ENCODE results near the gene SH3BGR.

SH3BGR gene

DNA sequence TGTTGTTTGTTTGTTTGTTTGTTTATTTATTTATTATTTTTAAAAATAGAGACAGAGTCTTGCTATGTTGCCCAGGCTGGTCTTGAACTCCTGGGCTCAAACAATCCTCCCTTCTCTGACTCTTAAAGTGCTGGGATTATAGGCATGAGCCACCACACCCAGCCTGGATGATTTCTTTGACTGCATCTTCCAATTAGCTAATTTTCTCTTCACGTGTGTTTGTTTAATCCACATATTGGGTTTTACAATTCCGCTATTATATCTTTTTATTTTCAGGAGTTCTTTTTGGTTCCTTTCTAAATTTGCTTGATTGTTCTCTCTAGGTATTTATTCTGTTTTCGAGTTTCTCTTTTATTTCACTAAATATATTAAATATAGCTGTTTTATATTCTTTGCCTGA is 19.8 kb downstream of the SH3BGR start:
- no peak for DNase-seq (ENCODE audit: low read depth in 1 of 2, low spot score in 1 of 2)
- in situ Hi-C loops (cut with HindIII; ENCODE audit: low pct_unique_long_range_greater_than_20kb, low sequenced_read_pairs): no loop called here
- no peak for TF ChIP-seq JUND (IDR thresholded peaks at IDR 0.05; ENCODE audit: low read depth)

DNA sequence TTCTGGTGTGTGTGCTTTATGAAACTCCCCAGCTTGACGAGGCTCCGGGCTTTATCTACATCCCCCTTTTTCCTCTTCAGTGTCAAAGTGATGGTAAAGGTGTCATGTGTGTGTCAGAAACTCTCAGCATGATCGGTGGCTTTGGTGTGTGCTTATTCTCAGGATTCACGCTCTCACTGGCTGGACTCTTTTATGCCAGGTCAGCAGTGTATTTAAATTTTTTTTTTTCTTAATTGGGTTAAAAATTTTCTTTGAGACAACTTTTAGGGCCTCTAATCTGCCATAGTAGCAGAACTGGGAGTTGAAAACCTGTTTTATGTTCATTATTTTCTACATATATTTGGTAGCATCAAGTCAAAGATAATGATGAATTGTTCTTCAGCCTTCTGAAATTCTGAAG is 21.0 kb downstream of the SH3BGR start:
- no peak for TF ChIP-seq JUND (IDR thresholded peaks at IDR 0.05; ENCODE audit: low read depth)
- in situ Hi-C loops (cut with HindIII; ENCODE audit: low pct_unique_long_range_greater_than_20kb, low sequenced_read_pairs): no loop called here
- DNase-seq (ENCODE audit: low read depth in 1 of 2, low spot score in 1 of 2): no peak

DNA sequence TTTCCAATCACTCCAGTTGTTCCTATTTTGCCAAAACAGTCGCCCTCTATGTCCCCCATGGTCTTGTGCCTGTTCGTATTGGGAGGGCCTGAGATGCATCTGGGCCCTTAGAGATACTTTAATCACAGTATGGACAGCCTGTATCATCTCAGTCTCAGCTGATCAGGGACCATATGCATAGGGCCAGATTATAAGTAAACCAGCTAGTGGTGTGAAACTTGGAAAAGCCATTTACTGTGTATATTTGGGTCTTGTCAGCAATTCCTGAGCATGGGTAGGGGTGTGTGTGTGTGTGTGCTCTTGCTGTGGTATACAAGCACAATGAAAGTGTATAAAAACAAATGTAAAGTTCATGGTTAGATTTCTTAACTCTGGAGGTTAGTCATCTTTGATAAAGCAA is 22.8 kb downstream of the SH3BGR start:
- no peak for DNase-seq (ENCODE audit: low read depth in 1 of 2, low spot score in 1 of 2)
- no peak for TF ChIP-seq JUND (IDR thresholded peaks at IDR 0.05; ENCODE audit: low read depth)
- in situ Hi-C loops (cut with HindIII; ENCODE audit: low pct_unique_long_range_greater_than_20kb, low sequenced_read_pairs): no loop called here

DNA sequence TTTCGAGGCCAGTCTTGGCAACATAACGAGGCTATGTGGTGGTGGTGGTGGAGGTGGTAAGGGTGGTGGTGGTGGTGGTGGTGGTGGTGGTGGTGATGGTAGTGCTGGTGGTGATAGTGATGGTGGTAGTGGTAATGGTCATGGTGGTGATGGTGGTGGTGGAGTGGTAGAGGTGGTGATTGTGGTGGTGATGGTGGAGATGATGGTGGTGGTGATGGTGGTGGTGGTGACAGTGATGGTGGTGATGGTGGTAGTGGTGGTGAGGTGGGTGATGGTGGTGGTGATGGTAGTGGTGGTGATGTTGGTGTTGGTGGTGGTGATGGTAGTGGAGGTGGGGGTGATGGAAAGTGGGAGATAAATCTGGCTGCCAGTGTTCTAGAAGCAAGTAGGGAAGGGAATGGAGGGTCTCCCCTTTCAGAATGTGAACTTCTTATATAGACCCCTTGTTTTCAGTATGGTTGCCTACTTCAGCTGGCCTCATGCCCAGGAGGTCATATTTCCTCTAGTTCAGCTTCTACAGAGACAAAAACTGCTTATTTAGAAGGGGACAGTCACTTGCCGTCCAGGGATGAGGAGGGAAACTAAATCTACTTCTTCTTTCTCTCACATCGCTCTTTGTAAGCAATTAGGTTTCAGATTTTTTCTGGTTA is 27.5 kb downstream of the SH3BGR start:
- DNase-seq (ENCODE audit: low read depth in 1 of 2, low spot score in 1 of 2): no peak
- in situ Hi-C loops (cut with HindIII; ENCODE audit: low pct_unique_long_range_greater_than_20kb, low sequenced_read_pairs): no loop called here
- no peak for TF ChIP-seq JUND (IDR thresholded peaks at IDR 0.05; ENCODE audit: low read depth)

GRCh38 chr21:39479814-39480182 is 28.0 kb downstream of the SH3BGR start:
- no peak for DNase-seq (ENCODE audit: low read depth in 1 of 2, low spot score in 1 of 2)
- in situ Hi-C loops (cut with HindIII; ENCODE audit: low pct_unique_long_range_greater_than_20kb, low sequenced_read_pairs): no loop called here
- TF ChIP-seq JUND (IDR thresholded peaks at IDR 0.05; ENCODE audit: low read depth): no peak

DNA sequence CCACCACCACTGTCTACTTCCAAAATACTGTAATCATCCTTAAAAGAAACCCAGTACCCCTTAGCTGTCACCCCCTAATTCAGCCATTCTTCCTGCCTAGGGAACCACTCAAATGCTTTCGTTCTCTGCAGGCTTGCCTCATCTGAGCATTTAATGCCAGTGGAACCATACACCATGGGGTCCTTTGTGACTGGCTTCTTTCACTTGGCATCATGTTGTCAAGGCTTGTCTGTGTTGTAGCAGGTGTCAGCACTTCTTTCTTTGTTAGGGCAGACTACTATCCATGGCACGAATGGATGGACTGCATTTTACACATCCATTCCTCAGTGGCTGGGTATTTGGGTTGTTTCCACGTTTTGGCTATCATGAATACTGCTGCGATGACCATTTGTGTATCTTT is 28.5 kb downstream of the SH3BGR start:
- no peak for TF ChIP-seq JUND (IDR thresholded peaks at IDR 0.05; ENCODE audit: low read depth)
- in situ Hi-C loops (cut with HindIII; ENCODE audit: low pct_unique_long_range_greater_than_20kb, low sequenced_read_pairs): no loop called here
- DNase-seq (ENCODE audit: low read depth in 1 of 2, low spot score in 1 of 2): no peak

- TF ChIP-seq JUND (IDR thresholded peaks at IDR 0.05; ENCODE audit: low read depth): no peak
- in situ Hi-C loops (cut with HindIII; ENCODE audit: low pct_unique_long_range_greater_than_20kb, low sequenced_read_pairs): no loop called here
- DNase-seq (ENCODE audit: low read depth in 1 of 2, low spot score in 1 of 2): no peak
Observed at GRCh38 chr21:39481886-39482285, 30.1 kb downstream of the SH3BGR start.

DNA sequence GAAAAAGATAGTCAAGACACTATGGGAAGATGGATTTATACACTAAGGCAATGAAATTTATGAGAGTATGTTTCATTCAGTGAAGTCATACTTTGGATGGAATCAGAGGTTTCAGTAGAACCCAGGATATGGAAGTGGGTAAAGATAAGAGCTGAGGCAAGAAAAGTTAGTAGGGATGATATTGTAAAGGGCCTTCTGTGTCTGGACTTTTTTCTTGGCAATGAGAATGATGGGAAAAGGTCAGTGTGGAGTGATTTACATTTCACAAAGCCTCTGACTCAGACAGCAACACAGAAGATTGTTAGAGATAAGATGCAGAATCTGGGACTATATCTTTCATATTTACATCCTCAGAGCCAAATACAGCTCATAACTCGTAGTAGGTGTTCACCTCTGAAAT is 32.1 kb downstream of the SH3BGR start:
- no peak for TF ChIP-seq JUND (IDR thresholded peaks at IDR 0.05; ENCODE audit: low read depth)
- in situ Hi-C loops (cut with HindIII; ENCODE audit: low pct_unique_long_range_greater_than_20kb, low sequenced_read_pairs): no loop called here
- DNase-seq (ENCODE audit: low read depth in 1 of 2, low spot score in 1 of 2): peak in 1 of 2 experiments; percentile 2

GRCh38 chr21:39484711-39485276 is 33.0 kb downstream of the SH3BGR start:
- peak; percentile 59; the same call in 1 of the 2 replicates for TF ChIP-seq JUND (IDR thresholded peaks at IDR 0.05; ENCODE audit: low read depth)
- in situ Hi-C loops (cut with HindIII; ENCODE audit: low pct_unique_long_range_greater_than_20kb, low sequenced_read_pairs): no loop called here
- peak; percentile 2 to 49 for DNase-seq (ENCODE audit: low read depth in 1 of 2, low spot score in 1 of 2)

DNA sequence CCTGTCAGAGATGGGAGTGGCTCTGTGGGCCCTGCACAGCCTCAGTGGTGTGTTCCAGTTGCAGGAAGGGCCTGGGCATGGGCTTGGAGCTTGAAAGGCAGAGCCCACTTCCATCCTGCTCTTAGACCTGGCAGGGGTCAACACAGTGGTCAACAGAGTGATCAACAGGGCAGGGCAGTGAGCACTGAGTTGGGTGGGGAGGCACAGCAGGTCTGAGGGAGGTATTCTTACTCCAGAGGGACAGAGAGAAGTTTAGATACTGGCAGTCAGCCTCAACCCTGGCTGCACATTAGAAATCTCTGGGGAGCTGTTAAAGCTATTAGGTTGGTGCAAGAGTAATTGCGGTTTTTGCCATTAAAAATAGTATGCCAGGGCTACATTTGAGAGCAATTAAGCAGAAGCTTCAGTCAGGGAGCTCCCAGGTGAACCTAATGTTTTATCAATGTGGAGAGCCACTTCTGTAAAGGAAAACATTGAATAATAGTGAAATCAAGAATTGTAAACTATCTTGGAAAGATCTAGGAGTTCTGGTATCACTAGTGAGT is 37.7 kb downstream of the SH3BGR start:
- no peak for TF ChIP-seq JUND (IDR thresholded peaks at IDR 0.05; ENCODE audit: low read depth)
- in situ Hi-C loops (cut with HindIII; ENCODE audit: low pct_unique_long_range_greater_than_20kb, low sequenced_read_pairs): no loop called here
- DNase-seq (ENCODE audit: low read depth in 1 of 2, low spot score in 1 of 2): no peak

DNA sequence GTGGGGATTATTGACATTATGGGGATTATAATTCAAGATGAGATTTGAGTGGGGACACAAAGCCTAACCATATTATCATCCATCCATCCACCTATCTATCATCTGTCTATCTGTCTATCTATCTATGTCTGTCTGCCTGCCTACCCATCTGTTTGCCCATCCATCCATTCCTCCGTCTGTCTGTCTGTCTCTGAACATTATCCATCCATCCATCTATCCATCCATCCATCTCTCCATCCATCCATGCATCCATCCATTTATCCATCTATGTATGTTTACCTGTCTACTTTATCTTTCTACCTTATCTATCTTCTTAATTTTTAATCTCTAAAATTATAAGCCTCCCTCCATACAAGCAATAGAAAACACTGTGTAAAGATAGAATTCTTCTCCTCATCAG is 47.4 kb downstream of the SH3BGR start:
- TF ChIP-seq JUND (IDR thresholded peaks at IDR 0.05; ENCODE audit: low read depth): no peak
- in situ Hi-C loops (cut with HindIII; ENCODE audit: low pct_unique_long_range_greater_than_20kb, low sequenced_read_pairs): no loop called here
- no peak for DNase-seq (ENCODE audit: low read depth in 1 of 2, low spot score in 1 of 2)

DNA sequence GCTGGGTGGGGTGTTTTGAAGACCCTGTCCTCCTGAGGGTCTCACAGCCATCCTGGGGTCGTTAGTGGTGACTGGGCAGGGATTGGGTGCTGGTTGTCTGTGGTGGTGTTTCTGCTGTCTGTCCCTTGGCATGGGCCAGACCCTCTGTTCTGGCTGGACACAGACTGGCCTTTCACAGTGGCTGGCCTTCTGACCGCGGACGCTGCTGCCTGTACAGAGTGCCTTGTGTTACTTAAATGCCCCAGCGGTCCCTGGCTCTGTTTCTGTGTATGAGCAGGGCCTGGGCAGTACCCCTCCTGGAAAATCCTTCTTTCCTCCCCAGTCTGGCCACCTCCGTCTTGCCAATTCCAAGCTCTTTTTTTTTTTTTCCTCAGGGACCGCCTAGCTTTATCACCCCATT is 50.9 kb downstream of the SH3BGR start:
- no peak for DNase-seq (ENCODE audit: low read depth in 1 of 2, low spot score in 1 of 2)
- TF ChIP-seq JUND (IDR thresholded peaks at IDR 0.05; ENCODE audit: low read depth): no peak
- in situ Hi-C loops (cut with HindIII; ENCODE audit: low pct_unique_long_range_greater_than_20kb, low sequenced_read_pairs): no loop called here

DNA sequence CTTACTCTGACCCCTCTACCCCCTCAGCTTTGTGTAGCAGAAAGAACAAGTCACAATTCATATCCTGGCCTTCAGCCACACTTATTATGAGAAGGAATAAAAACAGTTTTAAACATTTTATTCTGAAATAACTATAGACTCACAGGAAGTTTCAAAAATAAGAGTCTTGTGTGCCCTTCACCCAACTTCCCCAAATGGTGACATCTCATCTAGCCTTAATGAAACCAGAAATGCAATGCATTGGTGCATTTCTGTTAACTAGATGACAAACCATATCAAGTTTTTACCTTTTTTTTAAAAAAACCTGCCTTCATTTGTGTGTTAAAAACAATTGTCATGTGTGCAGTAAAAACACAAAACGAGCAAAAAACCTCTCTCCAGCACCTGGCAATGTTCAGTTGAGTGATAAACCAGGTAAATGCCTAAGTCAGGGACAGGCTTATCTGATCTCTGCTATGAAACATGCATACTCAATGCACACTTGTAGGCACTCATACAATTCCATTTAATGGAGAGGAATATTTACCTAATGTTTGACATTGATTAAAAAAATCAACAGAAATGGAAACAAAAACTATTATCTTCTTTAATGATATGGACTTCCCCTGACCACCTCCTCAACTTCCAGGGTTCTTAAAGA is 51.5 kb downstream of the SH3BGR start:
- in situ Hi-C loops (cut with HindIII; ENCODE audit: low pct_unique_long_range_greater_than_20kb, low sequenced_read_pairs): no loop called here
- no peak for DNase-seq (ENCODE audit: low read depth in 1 of 2, low spot score in 1 of 2)
- no peak for TF ChIP-seq JUND (IDR thresholded peaks at IDR 0.05; ENCODE audit: low read depth)
